ENCODE measurements around the gene KAT6B. TPM values are rescaled to one million over a fixed set of nuclear protein-coding genes. Genes with fewer than 3 reads are reported as not detected.

The KAT6B gene
- total and polyA plus RNA-seq, 2 of the 8 experiments (the other 6 are each of a cell fraction or from before 2014, with no cell fraction given), result 7.3 to 30.8 TPM

DNA sequence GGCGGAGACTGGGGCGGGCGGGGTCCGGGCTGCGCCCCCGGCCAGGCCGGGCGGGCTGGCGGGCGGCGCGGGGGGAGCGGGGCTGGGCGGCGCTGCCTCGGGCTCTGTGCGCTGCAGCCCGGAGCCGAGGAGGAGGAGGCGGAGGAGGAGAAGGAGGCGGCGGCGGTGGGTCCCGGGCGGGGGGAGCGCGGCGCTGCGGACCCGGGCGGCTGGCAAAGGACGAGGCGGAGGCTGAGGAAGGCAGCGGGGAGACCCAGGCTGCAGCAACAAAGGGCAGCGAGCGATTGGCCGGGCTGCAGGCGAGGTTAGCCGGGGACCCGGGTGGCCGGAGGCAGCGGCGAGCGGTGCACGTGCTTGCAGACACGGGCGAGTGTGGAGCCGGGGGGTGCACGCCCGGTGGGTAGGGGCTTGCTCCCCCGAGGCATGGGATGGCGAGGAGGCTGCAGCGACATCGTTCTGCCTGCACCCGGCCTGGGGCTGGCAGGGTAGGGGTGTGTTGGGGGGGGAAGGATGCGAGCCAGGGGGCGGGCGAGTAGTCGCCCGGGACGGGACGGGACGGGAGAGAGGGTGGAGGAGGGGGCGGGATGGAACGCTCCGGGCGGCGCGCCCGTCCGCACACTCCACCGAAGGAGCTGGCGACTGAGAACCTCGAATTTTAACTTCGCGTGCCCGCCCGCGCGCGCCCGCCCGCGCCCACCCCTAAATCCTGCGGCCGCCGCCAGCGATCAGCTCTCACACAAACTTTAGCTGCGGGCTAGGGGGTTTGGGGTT lies 844 bp upstream of the KAT6B start:
- Histone ChIP-seq H3K23ac (ENCODE audit: insufficient read length) (no peak overlapping the region), H3K79me1 (ENCODE audit: low read depth, low read length) (peaks cover 6% of the 10 kb centered on the region), H2BK5ac (ENCODE audit: low read depth, low read length) (peak overlapping the region; percentile 96), H3K4ac (replicated peaks; ENCODE audit: insufficient read length, low read depth, low read length) (peak overlapping the region; percentile 65), H2BK12ac (ENCODE audit: low read depth, low read length) (0 out of 2 replicates have a peak overlapping the region, but pooled peaks have one; percentile 23), H3K18ac (ENCODE audit: extremely low read depth, low read length) (peak overlapping the region; percentile 97), H3K9ac (replicated peaks in 1 of 4; ENCODE audit: extremely low read depth in 1 of 4, low read depth in 3 of 4, low read length in 3 of 4) (peak overlapping the region; percentile 68 to 84 (median 73); a peak in 6 of 7 replicates), H4K5ac (ENCODE audit: insufficient read length, low read depth, low read length) (peak overlapping the region; percentile 93), H3K56ac (replicated peaks; ENCODE audit: insufficient read length, low read depth, low read length) (peak overlapping the region; percentile 97), H4K91ac (replicated peaks; ENCODE audit: insufficient read length, low read length) (peak overlapping the region; percentile 61), H3K79me2 (ENCODE audit: control insufficient read depth in 1 of 2, insufficient read depth in 2 of 2, low read length in 2 of 2) (peaks cover 6 to 27% of the 10 kb centered on the region in 2 experiments), H3K27me3 (replicated peaks in 1 of 4; ENCODE audit: control insufficient read depth in 3 of 4, extremely low read depth in 1 of 4, insufficient read depth in 3 of 4, low read length in 3 of 4) (no peaks in the 10 kb centered on the region), H3K4me2 (ENCODE audit: insufficient read depth in 1 of 2, low read depth in 2 of 2, low read length in 2 of 2) (peak overlapping the region; percentile 84 to 91), H2AFZ (ENCODE audit: low read length) (peak overlapping the region; percentile 7; the same call in 1 of the 2 replicates), H2BK15ac (ENCODE audit: low read length) (no peak overlapping the region), H4K8ac (ENCODE audit: extremely low read depth, insufficient read depth, low read length) (peak overlapping the region; percentile 90), H2AK5ac (ENCODE audit: low read depth, low read length) (no peak overlapping the region), H3K4me1 (replicated peaks in 1 of 4; ENCODE audit: control insufficient read depth in 3 of 4, insufficient read depth in 4 of 4, low read length in 3 of 4) (peaks cover 3 to 8% (median 5%) of the 10 kb centered on the region in 4 experiments), H2BK120ac (replicated peaks; ENCODE audit: low read depth, low read length) (no peak overlapping the region), H3K36me3 (ENCODE audit: control insufficient read depth in 2 of 4, insufficient read depth in 4 of 4, low read length in 3 of 4) (no peaks in the 10 kb centered on the region), H3K9me3 (ENCODE audit: insufficient read depth in 2 of 2, low read depth in 1 of 2, low read length in 1 of 2) (no peaks in the 10 kb centered on the region), H3K14ac (ENCODE audit: insufficient read length) (peak overlapping the region; percentile 92), H4K20me1 (replicated peaks in 1 of 2; ENCODE audit: control insufficient read depth in 1 of 2, insufficient read depth in 2 of 2, low read length in 2 of 2) (no peaks in the 10 kb centered on the region), H3K27ac (ENCODE audit: low read depth, low read length) (peak overlapping the region; percentile 84), H2BK20ac (ENCODE audit: low read length) (no peak overlapping the region; the same call in 1 of the 2 replicates), H3K23me2 (ENCODE audit: low read depth, low read length) (peaks cover 14% of the 10 kb centered on the region), H3K4me3 (ENCODE audit: extremely low read depth in 1 of 4, insufficient read depth in 2 of 4, low read depth in 3 of 4, low read length in 4 of 4) (peak overlapping the region; percentile 81 to 97 (median 85))
- peak in 1 of 2 experiments; percentile 80 for DNase-seq (ENCODE audit: low read depth in 1 of 2, low spot score in 2 of 2)
- ChIA-PET CTCF (ENCODE audit: partially characterized antibody) (no interaction called here), POLR2A (ENCODE audit: partially characterized antibody) (interaction anchor here (0.6 to 1.4 kb wide), 9 partner anchors 9 to 394 kb away, joined by 3 to 4 read pairs (median 3); no protein-coding TSS in a partner anchor)
- no peak for FAIRE-seq
- 0% methylated on average over 13 of the region's 89 CpGs; no CpG with 5 or more reads in 1 of the 2 experiments for WGBS, 2 experiments (ENCODE audit: extremely low coverage in 1 of 2, insufficient coverage in 1 of 2, insufficient read length in 1 of 2, insufficient replicate concordance in 2 of 2, low coverage in 1 of 2, low lambda C conversion rate in 2 of 2, missing lambda C conversion rate in 1 of 2)
- TF ChIP-seq SRF (IDR thresholded peaks at IDR 0.05; ENCODE audit: low read depth, low read length), result no peak
- peak; percentile 67; the same call in 1 of the 2 replicates for TF ChIP-seq PHF8 (conservative IDR thresholded peaks at IDR 0.05; ENCODE audit: low read depth, low read length)
- TF ChIP-seq RAD21 (IDR thresholded peaks at IDR 0.05 in 1 of 2, conservative IDR thresholded peaks at IDR 0.05 in 1 of 2; ENCODE audit: low read depth in 2 of 2, low read length in 2 of 2), result 0 out of 4 replicates have a peak, but pooled peaks of 1 of the 2 experiments have one; percentile 2
- no peak for TF ChIP-seq TAF7 (optimal IDR thresholded peaks at IDR 0.05; ENCODE audit: borderline replicate concordance, low read depth, low read length)
- peak; percentile 21 for TF ChIP-seq RBBP5 (IDR thresholded peaks at IDR 0.05; ENCODE audit: borderline replicate concordance, low read depth, low read length)
- peak; percentile 77 for TF ChIP-seq KDM4A (IDR thresholded peaks at IDR 0.05; ENCODE audit: low read depth, low read length, severe bottlenecking)
- peak; percentile 68; the same call in 1 of the 2 replicates for TF ChIP-seq EGR1 (IDR thresholded peaks at IDR 0.05; ENCODE audit: borderline replicate concordance, low read depth, low read length)
- TF ChIP-seq MAFK (IDR thresholded peaks at IDR 0.05; ENCODE audit: low read depth, low read length), result no peak
- 0 out of 3 replicates have a peak, but pooled peaks of 1 of the 2 experiments have one; percentile 40 for TF ChIP-seq EP300 (IDR thresholded peaks at IDR 0.05; ENCODE audit: borderline replicate concordance in 1 of 2, low read depth in 2 of 2, low read length in 2 of 2)
- TF ChIP-seq TAF1 (IDR thresholded peaks at IDR 0.05; ENCODE audit: low read depth, low read length), result peak; percentile 38; the same call in 1 of the 2 replicates

Data from H1 (cell line).